DMS79 (cell line): ENCODE results near the gene SH2B3.
"Not testable (repeated sequence)": the region's sequence is repeated elsewhere in the genome, so short reads cannot be mapped to it uniquely, and the experiment has no call there.

ENCODE experiments used
- DNase-seq: peaks from one replicate; lab custom pipeline; 2025; lab: John Stamatoyannopoulos, UW

The SH2B3 gene

DNA sequence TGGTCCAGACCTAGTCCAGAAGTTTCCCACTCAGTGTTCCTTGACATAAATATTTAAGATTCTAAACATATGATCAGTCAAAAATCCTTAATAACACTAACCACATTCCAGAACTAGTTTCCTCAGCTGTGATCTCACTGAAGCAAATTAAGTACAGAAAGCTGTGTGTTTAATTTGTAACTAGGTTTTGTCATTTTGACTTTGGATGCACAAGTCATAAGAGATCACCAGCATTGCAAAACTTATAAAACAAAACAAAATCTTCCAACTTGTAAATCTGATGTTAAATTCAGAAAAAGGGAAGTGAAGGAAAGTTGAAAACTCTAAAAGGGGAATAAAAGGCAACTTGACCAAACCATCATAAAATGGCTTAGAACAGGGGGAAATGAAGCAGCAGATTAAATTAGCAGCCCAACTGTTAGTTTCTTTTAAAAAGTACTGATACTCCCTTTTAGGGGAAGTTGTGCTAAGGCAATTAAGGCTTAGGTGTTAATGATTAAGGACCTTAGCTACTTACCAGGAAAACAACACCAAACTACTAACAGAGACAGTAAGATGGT lies 56.6 kb downstream of the SH2B3 start:
- DNase-seq, result no peak

DNA sequence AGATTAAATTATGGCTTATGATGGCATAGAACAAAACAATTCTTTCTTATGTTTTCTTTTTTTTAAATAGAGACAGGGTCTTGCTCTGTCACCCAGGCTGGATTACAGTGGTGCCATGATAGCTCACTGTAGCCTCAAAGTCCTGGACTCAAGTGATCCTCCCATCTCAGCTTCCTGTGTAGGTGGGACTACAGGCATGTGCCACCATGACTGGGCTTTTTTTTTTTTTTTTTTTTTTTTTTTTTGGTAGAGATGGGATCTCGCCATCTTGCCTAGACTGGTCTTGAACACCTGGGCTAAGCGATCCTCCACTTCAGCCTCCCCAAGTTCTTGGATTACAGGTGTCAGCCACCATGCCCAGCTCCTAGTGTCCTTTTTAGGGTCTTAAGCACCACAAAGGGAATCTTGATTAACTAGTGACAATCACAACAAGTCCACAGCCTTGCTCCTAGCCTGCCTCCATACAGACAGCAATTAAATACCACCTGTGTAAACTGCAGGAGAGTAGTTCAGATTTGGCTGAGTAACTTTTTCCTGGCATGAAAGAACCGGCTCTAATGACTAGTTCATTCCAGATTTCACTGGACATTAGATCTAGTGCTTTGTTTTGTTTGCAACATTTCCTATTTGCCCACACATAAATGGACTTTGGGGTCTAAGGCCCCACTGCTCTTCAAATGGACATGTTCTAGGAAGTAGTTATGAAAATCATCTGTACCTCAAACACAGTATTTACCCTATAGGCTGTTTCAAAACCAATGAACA lies 61.6 kb downstream of the SH2B3 start:
- DNase-seq, result no peak

DNA sequence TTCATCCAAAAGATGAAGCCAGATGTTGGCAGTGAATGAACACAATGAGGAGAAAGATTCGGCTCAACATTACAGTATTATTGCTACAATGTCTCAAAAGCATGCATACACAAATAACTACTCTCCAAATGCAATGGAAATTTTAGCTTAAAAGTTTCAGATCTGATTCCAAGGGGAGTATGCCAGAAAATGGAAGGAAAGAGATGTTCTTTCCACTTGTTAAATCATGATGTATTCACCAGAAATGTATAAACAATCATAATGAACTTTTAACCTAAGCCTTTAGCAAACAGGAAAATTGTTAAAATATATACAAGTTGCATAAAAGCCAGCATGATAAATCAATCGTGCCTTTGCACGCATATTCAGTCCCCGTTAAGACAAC lies 62.1 kb downstream of the SH2B3 start:
- no peak for DNase-seq

DNA sequence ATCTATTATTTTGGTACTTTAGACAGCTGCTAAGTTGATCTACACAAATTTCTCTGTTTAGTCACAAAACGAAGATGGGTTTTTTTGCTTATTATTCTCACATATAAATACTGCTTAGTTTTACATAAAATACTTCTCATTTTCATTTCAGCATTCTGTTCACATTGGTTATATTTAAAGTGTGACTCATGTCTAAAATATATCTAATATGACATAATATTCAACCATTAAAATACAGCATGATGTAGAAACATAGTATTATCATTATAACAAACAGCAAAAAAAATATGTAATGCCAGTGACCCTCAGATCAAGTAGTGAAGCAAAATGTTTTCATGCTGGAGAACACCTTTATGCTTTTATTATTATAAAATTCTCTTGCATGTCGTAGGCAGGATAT lies 63.7 kb downstream of the SH2B3 start:
- DNase-seq, result no peak

DNA sequence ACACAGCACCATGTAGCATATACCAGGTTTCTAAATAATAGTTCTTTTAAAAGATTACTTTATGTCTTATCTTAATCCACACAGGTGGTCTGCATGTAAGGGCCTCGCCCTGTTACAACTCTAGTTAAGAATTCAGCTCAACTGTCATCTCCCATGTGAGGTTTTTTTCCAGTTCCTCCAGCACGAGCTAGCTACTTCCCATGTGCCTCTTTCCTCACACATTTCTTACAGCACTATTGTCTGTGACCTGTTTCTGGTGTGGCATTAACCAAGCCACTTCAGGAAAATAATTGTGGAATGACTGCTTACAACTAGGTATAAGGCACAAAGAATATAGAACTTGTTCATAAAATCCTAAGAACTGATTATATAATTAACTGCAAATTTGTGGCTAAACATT lies 65.5 kb downstream of the SH2B3 start:
- no peak for DNase-seq

DNA sequence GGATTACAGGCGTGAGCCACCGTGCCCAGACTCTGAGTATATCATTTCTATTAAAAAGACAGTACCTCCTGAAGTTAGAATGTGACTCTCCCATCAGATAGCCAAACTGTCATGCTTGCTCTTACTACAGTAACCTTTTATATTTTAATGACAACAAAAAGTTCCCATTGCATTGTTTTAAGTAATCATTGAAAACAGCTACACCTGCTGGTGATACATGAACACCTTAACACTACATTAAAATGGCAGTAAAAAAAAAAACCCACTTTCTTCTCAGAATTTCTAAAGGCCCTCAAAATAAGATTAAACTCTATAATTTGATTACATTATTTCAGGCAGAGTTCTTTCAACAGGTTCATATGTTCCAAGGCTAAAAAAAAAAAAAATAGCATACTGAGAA lies 76.7 kb downstream of the SH2B3 start:
- DNase-seq, result no peak

DNA sequence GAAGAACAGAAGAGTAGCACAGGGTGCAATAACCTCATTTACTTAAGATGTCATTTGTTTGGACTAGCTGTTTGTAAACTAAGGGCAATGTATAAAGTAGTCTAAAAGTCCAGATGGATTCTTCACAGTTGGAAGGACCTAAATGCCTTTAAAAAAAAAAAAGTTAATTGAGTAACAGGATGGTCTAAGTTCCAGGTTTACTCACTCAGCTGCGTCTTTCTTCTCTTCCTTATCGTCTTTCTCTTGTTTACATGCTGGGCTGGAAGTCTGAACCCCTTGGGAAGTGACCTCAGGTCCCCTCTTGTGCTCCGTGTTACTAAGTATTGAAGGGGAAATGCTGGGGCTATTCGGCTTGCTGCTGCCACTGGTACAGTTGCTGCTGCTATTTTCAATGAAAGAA lies 82.5 kb downstream of the SH2B3 start:
- no peak for DNase-seq

DNA sequence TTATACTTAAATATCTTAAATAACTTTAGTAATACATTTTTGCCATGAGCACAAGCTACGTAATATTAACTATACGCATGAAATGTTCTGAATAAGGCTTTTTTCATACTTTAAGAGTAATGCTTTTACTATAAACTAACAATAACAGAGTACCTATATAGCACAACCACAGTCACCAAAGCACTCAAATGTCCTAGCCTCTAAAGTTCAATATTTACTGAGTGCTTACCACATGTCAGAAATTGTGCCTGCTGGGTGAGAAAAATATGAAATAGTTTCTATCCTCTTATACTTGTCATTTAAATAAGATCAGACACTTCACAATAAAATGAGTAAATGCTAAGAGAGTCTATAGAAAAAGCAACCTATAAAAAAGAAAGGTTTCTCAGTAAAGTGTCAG lies 83.1 kb downstream of the SH2B3 start:
- no peak for DNase-seq

DNA sequence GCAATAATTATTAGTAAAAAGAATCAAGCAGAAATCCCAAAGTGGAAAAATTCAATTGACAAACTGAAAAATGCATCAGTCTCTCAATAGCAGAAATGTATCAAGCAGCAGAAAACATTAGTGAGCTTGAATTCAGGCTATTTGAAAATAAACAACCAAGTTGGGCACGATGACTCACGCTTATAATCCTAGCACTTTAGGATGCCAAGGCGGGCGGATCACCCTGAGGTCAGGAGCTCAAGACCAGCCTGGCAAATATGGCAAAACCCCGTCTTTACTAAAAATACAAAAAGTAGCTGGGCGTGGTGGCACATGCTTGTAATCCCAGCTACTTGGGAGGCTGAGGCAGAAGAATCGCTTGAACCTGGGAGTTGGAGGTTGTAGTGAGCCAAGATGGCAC lies 87.3 kb downstream of the SH2B3 start:
- DNase-seq, result not testable (repeated sequence)

DNA sequence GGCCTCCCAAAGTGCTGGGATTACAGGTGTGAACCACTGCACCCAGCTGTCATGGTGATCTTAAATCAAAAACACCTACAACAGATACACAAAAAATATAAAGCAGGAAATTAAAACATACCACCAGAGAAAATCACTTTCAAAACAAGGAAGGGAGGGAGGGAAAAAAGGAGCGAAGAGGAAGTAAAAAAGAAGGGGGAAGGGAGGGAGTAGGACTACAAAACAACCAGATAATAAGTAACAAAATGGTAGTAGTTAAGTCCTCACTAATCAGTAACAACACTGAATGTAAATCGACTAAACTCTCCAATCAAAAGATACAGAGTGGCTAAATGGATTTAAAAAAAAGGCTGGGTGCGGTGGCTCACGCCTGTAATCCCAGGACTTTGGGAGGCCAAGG lies 89.0 kb downstream of the SH2B3 start:
- DNase-seq, result no peak
